ENCODE data around the gene ZNF516. TPM values are rescaled to one million over a fixed set of nuclear protein-coding genes. Genes with fewer than 3 reads are reported as not detected.

ZNF516 gene
- total and polyA plus RNA-seq, 2 of the 13 experiments (the other 11 are each of a cell fraction or from before 2014, with no cell fraction given) = 16.6 to 18.7 TPM

DNA sequence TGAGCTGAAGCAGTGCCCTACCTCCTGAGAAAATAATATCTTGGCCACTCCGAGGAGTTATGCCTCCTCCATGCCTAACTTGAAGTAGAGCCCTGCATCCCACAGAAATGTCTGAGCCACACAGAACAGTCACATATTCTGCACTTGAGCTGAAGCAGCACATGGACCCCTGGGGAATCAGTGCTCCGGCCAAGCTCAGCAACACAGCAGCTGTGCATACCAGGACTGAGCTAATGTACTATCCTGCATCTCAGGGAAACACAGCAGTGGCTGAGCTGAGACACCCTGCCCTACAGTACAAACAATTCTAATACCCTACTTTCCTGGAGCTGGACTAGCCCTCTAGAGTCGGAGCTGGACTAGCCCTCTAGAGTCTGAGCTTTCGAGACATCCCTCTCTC lies 166.9 kb downstream of the ZNF516 start:
- FAIRE-seq (no peak), ATAC-seq (no peak), DNase-seq (ENCODE audit: low spot score) (no peak)
- Histone ChIP-seq H3K36me3 (replicated peaks in 1 of 2; ENCODE audit: control insufficient read depth in 1 of 2, insufficient read depth in 2 of 2, low read length in 2 of 2) (no peaks in the 10 kb centered on the region), H3K79me2 (ENCODE audit: insufficient read depth, low read length) (no peaks in the 10 kb centered on the region), H3K27me3 (ENCODE audit: control insufficient read depth in 1 of 2, insufficient read depth in 2 of 2, low read length in 2 of 2) (peaks cover 2 to 14% of the 10 kb centered on the region in 2 experiments; a peak in 3 of 5 replicates), H3K4me3 (replicated peaks in 1 of 3; ENCODE audit: insufficient read depth in 1 of 3, low read depth in 2 of 3, low read length in 3 of 3) (no peak overlapping the region), H3K9ac (ENCODE audit: insufficient read depth, low read depth, low read length) (no peak overlapping the region), H3K4me2 (ENCODE audit: low read depth, low read length) (no peak overlapping the region), H3K4me1 (ENCODE audit: insufficient read depth, low read length) (no peaks in the 10 kb centered on the region), H4K20me1 (ENCODE audit: insufficient read depth, low read length) (no peaks in the 10 kb centered on the region), H2AFZ (ENCODE audit: low read length) (no peak overlapping the region), H3K27ac (ENCODE audit: extremely low read length, insufficient read depth, low read length) (no peak overlapping the region), H3K9me3 (ENCODE audit: low read length) (peaks cover 3% of the 10 kb centered on the region; the same call in 1 of the 2 replicates)
- CTCF ChIA-PET (ENCODE audit: low intra/inter-chr PET ratio, low total read pairs) = no interaction called here
- intact Hi-C loops (cut with micrococcal nuclease; ENCODE audit: unreplicated experiment) = no loop called here
- BruUV-seq (replicated peaks) = no TSS peak
- 6% methylated on average over 2 of the region's 4 CpGs for WGBS (ENCODE audit: low lambda C conversion rate)
- in situ Hi-C loops (cut with HindIII; ENCODE audit: extremely low pct_ligation_motif_present, low pct_unique_long_range_greater_than_20kb) = no loop called here
- TF ChIP-seq ZNF567 (CRISPR knock-in tag; IDR thresholded peaks at IDR 0.05; ENCODE audit: borderline replicate concordance) (no peak), ZNF816 (CRISPR knock-in tag; IDR thresholded peaks at IDR 0.05; ENCODE audit: borderline replicate concordance) (no peak), ZNF343 (CRISPR knock-in tag; IDR thresholded peaks at IDR 0.05) (no peak), WIZ (CRISPR knock-in tag; IDR thresholded peaks at IDR 0.05) (no peak), ZNF552 (CRISPR knock-in tag; IDR thresholded peaks at IDR 0.05; ENCODE audit: borderline replicate concordance) (no peak), ZNF883 (CRISPR knock-in tag; IDR thresholded peaks at IDR 0.05; ENCODE audit: not compliant biosample characterization) (no peak), ZNF512B (CRISPR knock-in tag; IDR thresholded peaks at IDR 0.05; ENCODE audit: borderline replicate concordance) (no peak)
- POLR2A ChIA-PET = no interaction called here
